HCT116 (cell line): ENCODE results near the gene BTBD9. TPM values are rescaled to one million over a fixed set of nuclear protein-coding genes. Genes with fewer than 3 reads are reported as not detected.

Experiments
- ATAC-seq: fragments of 200-7000 bp; cut with Tn5 transposase; 2 replicates; pipeline ENCODE4 v1.9.1; 2020; ENCODE audit warnings: mild to moderate bottlenecking, moderate library complexity
- BruUV-seq: library from RNA; stranded (reverse); fragments of 400-500 nt; replicated peaks from 2 replicates; lab custom pipeline; 2021; lab: Mats Ljungman, UMichigan
- CTCF ChIA-PET: fragments of 300-600 bp; sonication (Branson Sonifier 250); formaldehyde crosslinking; loops from one replicate; lab custom pipeline; 2021; ENCODE audit warnings: antibody characterized with exemption; lab: Charles Lee
- POLR2A ChIA-PET: fragments of 300-600, 350-600 bp; sonication (Branson Sonifier 250); formaldehyde crosslinking; loops from one replicate; lab custom pipeline; 2021; ENCODE audit warnings: antibody characterized with exemption; lab: Charles Lee
- RAD21 ChIA-PET, 2 experiments: fragments of 300-600 bp; sonication (Branson Sonifier 250); formaldehyde crosslinking; loops; one replicate each; lab custom pipeline; 2023; ENCODE audit warnings: low total read pairs in 2 of 2; ENCODE audit not compliant: uncharacterized antibody in 2 of 2, unreplicated experiment in 2 of 2, low non-redundant PET in 1 of 2; lab: Charles Lee
- DNase-seq: peaks from one replicate; pipeline ENCODE4 v3.0.0-alpha.2; 2010; ENCODE audit warnings: low read depth, low spot score
- H2AFZ ChIP-seq: fragments of 200-600 bp; shearing (Covaris generic), sonication (generic); 2 replicates; pipeline ENCODE4 v1.6.1; 2017; ENCODE audit warnings: low read depth, mixed run types, mixed read lengths, antibody characterized with exemption, low read length; ENCODE audit not compliant: poor library complexity, severe bottlenecking
- H3K27ac ChIP-seq: 2 replicates; pipeline ENCODE4 v1.5.1; 2012; ENCODE audit warnings: low read depth, low read length
- H3K27me3 ChIP-seq: fragments of 200-600 bp; sonication (generic); 2 replicates; pipeline ENCODE4 v1.6.1; 2016; ENCODE audit warnings: mixed run types, low read length, mixed read lengths; ENCODE audit not compliant: insufficient read depth
- H3K36me3 ChIP-seq, 2 experiments: fragments of 200-500 bp in 1 of 2; fragments of 200-600 bp in 1 of 2; sonication (Bioruptor generic) in 1 of 2; sonication (generic) in 1 of 2; 2 replicates each; pipeline versions ENCODE4 v1.5.1 to v1.6.1; 2014 to 2016; ENCODE audit warnings: low read length in 2 of 2, inconsistent platforms in 1 of 2, mixed read lengths in 1 of 2, mixed run types in 1 of 2; ENCODE audit not compliant: insufficient read depth in 2 of 2, control insufficient read depth in 1 of 2
- H3K4me1 ChIP-seq, 2 experiments: fragments of 200-600 bp in 1 of 2; sonication (generic) in 1 of 2; 2 replicates each; pipeline versions ENCODE4 v1.5.1 to v1.6.1; 2012 to 2017; ENCODE audit warnings: low read length in 2 of 2, inconsistent platforms in 1 of 2, mild to moderate bottlenecking in 1 of 2, mixed read lengths in 1 of 2, mixed run types in 1 of 2, moderate library complexity in 1 of 2; ENCODE audit not compliant: insufficient read depth in 2 of 2, control insufficient read depth in 1 of 2
- H3K4me2 ChIP-seq: fragments of 200-600 bp; sonication (generic); 2 replicates; pipeline ENCODE4 v1.6.1; 2017; ENCODE audit warnings: mixed run types, low read length, mixed read lengths
- H3K4me3 ChIP-seq, 2 experiments: fragments of 200-600 bp in 1 of 2; sonication (generic) in 1 of 2; replicated peaks in 1 of 2; 2 replicates each; pipeline ENCODE4 v1.5.1; 2011 to 2016; ENCODE audit warnings: low read length in 2 of 2, control low read depth in 1 of 2, low read depth in 1 of 2, mild to moderate bottlenecking in 1 of 2, mixed read lengths in 1 of 2, mixed run types in 1 of 2
- H3K79me2 ChIP-seq: fragments of 200-600 bp; sonication (generic); 2 replicates; pipeline ENCODE4 v1.6.1; 2017; ENCODE audit warnings: mild to moderate bottlenecking, mixed run types, low read length, moderate library complexity, mixed read lengths; ENCODE audit not compliant: insufficient read depth
- H3K9ac ChIP-seq: fragments of 200-600 bp; sonication (generic); 2 replicates; pipeline ENCODE4 v1.6.1; 2016; ENCODE audit warnings: low read length, mixed read lengths
- H3K9me2 ChIP-seq: fragments of 200-600 bp; sonication (generic), shearing (Covaris generic); 2 replicates; pipeline ENCODE4 v1.6.1; 2017; ENCODE audit warnings: mixed run types, mild to moderate bottlenecking, moderate library complexity; ENCODE audit not compliant: insufficient read depth
- H3K9me3 ChIP-seq, 2 experiments: fragments of 200-500 bp in 1 of 2; fragments of 200-600 bp in 1 of 2; sonication (Bioruptor generic) in 1 of 2; sonication (generic) in 1 of 2; 2 replicates each; pipeline ENCODE4 v1.6.1; 2014 to 2017; ENCODE audit warnings: low read length in 2 of 2, mixed read lengths in 2 of 2, inconsistent platforms in 1 of 2, low read depth in 1 of 2, mild to moderate bottlenecking in 1 of 2, mixed run types in 1 of 2, moderate library complexity in 1 of 2; ENCODE audit not compliant: control insufficient read depth in 1 of 2, insufficient read depth in 1 of 2
- H4K20me1 ChIP-seq: fragments of 200-600 bp; sonication (generic), shearing (Covaris generic); 2 replicates; pipeline ENCODE4 v1.6.1; 2017; ENCODE audit warnings: mixed run types, mild to moderate bottlenecking, moderate library complexity; ENCODE audit not compliant: insufficient read depth
- CBX3 ChIP-seq: IDR thresholded peaks from 2 replicates; pipeline ENCODE4 v1.6.1; 2012; ENCODE audit warnings: low read depth
- CEBPB ChIP-seq: IDR thresholded peaks from 2 replicates; pipeline ENCODE4 v1.6.1; 2012; ENCODE audit warnings: low read depth
- EGR1 ChIP-seq: IDR thresholded peaks from 2 replicates; pipeline ENCODE4 v1.6.1; 2012; ENCODE audit warnings: low read depth
- ELF1 ChIP-seq: IDR thresholded peaks from 2 replicates; pipeline ENCODE4 v1.6.1; 2012; ENCODE audit warnings: low read depth, borderline replicate concordance
- EZH2 ChIP-seq: fragments of 200-600 bp; sonication (generic); IDR thresholded peaks from 2 replicates; pipeline ENCODE4 v1.6.1; 2017; ENCODE audit warnings: antibody characterized with exemption, mixed run types
- EZH2phosphoT487 ChIP-seq: fragments of 200-600 bp; IDR thresholded peaks from 2 replicates; pipeline ENCODE4 v1.6.1; 2018; ENCODE audit warnings: antibody characterized with exemption, borderline replicate concordance
- FOSL1 ChIP-seq: IDR thresholded peaks from 2 replicates; pipeline ENCODE4 v1.6.1; 2012; ENCODE audit warnings: low read depth
- JUND ChIP-seq: IDR thresholded peaks from 2 replicates; pipeline ENCODE4 v1.6.1; 2012
- POLR2A ChIP-seq: IDR thresholded peaks from 2 replicates; pipeline ENCODE4 v1.7.0; 2011; ENCODE audit warnings: borderline replicate concordance; ENCODE audit not compliant: insufficient read depth, insufficient read length; ENCODE audit errors: extremely low read depth
- POLR2AphosphoS5 ChIP-seq: IDR thresholded peaks from 2 replicates; pipeline ENCODE4 v1.6.1; 2011; ENCODE audit warnings: mild to moderate bottlenecking, low read depth, low read length, moderate library complexity
- RAD21 ChIP-seq: IDR thresholded peaks from 2 replicates; pipeline ENCODE4 v1.6.1; 2012; ENCODE audit warnings: low read depth, mild to moderate bottlenecking
- SP1 ChIP-seq: IDR thresholded peaks from 2 replicates; pipeline ENCODE4 v1.6.1; 2012; ENCODE audit warnings: low read depth
- TCF7L2 ChIP-seq: IDR thresholded peaks from 2 replicates; pipeline ENCODE4 v1.7.0; 2011; ENCODE audit warnings: borderline replicate concordance, inconsistent platforms; ENCODE audit not compliant: insufficient read depth, insufficient read length; ENCODE audit errors: extremely low read depth
- YY1 ChIP-seq: IDR thresholded peaks from 2 replicates; pipeline ENCODE4 v1.6.1; 2011; ENCODE audit warnings: low read length, low read depth, moderate library complexity, mild to moderate bottlenecking; ENCODE audit not compliant: insufficient replicate concordance; ENCODE audit errors: extremely low read depth
- ZBTB33 ChIP-seq: IDR thresholded peaks from 2 replicates; pipeline ENCODE4 v1.6.1; 2011; ENCODE audit warnings: mild to moderate bottlenecking, low read length, moderate library complexity; ENCODE audit not compliant: insufficient replicate concordance; ENCODE audit errors: extremely low read depth
- ZFX ChIP-seq: fragments of 450-650 bp; IDR thresholded peaks from 2 replicates; pipeline ENCODE4 v1.6.1; 2017
- ZNF274 ChIP-seq: fragments of 200-500 bp; sonication (Bioruptor generic); IDR thresholded peaks from 2 replicates; pipeline ENCODE4 v1.6.1; 2014; ENCODE audit warnings: mild to moderate bottlenecking, low read depth, low read length, inconsistent platforms
- intact Hi-C: fragments of 100-400 bp; cut with micrococcal nuclease; formaldehyde crosslinking; loops from 2 replicates; pipeline ENCODE4 v1.10.0; 2022
- total RNA-seq: library from RNA; stranded (reverse); gene quantifications from one replicate; pipeline ENCODE4 v1.2.1, GENCODE V29; 2021; ENCODE audit not compliant: unreplicated experiment
- TF ChIP-seq, protein P1 (sequence below): IDR thresholded peaks from 2 replicates; pipeline ENCODE4 v1.6.1; 2012
- TF ChIP-seq, protein P2 (sequence below), 3 experiments: fragments of 200-600 bp in 1 of 3; sonication (generic) in 1 of 3; IDR thresholded peaks in 2 of 3; conservative IDR thresholded peaks in 1 of 3; 2 replicates each; pipeline ENCODE4 v1.5.1; 2012 to 2017; ENCODE audit warnings: low read depth in 2 of 3, low read length in 2 of 3, antibody characterized with exemption in 1 of 3, borderline replicate concordance in 1 of 3, control low read depth in 1 of 3, mild to moderate bottlenecking in 1 of 3, mixed read lengths in 1 of 3, mixed run types in 1 of 3, moderate library complexity in 1 of 3; ENCODE audit not compliant: insufficient read depth in 1 of 3
- TF ChIP-seq, protein P3 (sequence below): IDR thresholded peaks from 2 replicates; pipeline ENCODE4 v1.6.1; 2012

BTBD9 gene
- total RNA-seq, 1 experiment from 2014 or later: 10.9 TPM

DNA sequence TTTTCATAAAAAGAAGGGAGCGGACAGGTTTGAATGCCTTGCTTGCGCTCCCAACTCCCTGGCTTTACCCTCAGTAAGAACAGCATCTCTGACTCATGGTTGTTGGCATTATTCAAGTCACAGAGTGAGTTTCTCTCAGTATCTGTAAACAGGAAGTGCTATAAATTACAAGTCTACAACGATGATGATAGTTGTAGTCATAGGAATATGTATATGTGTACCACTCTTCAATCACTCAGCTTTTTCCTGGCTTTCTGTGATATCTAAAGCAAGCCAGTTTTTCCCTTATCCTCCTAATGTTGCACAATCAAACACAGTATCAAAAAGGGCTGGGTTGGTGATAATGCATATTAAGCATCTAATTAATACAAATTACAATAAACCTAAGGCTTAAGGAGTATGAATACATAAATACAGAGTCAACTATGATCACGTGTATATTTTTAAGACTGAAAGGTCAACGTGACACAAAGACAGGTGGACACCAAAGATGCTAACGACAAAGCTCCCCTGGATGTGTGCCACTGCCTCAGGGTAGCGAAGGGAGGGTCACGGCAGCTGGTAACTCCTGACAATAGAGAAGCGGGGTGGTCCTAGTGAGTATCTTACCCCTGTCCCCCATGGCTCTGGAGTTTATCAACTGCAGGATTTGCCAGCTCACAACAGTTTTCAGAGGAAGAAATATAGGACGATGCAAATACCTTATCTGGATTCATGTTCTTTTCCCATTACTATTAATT, 202.8 kb downstream of the BTBD9 start:
- Histone ChIP-seq H3K79me2 (no peaks in the 10 kb centered on the region), H3K9ac (no peak overlapping the region), H2AFZ (no peak overlapping the region), H3K4me1 (peaks cover 19 to 56% of the 10 kb centered on the region in 2 experiments), H3K27me3 (no peaks in the 10 kb centered on the region), H3K9me3 (no peaks in the 10 kb centered on the region), H3K27ac (no peak overlapping the region), H3K4me3 (peak overlapping the region in 1 of 2 experiments; percentile 5; a peak in 1 of 4 replicates), H4K20me1 (no peaks in the 10 kb centered on the region), H3K9me2 (no peaks in the 10 kb centered on the region), H3K4me2 (peak overlapping the region; percentile 40), H3K36me3 (no peaks in the 10 kb centered on the region)
- ChIA-PET POLR2A (interaction anchor here (0.7 kb wide), 1 partner anchor 767 kb away, joined by 3 read pairs; no protein-coding TSS in a partner anchor), CTCF (no interaction called here), RAD21 (interaction anchor here in 1 of 2 experiments (0.5 kb wide), 1 partner anchor 739 kb away, joined by 4 read pairs; no protein-coding TSS in a partner anchor)
- DNase-seq (peak; percentile 22), ATAC-seq (peak; percentile 55)
- intact Hi-C loops: no loop called here
- BruUV-seq: no TSS peak
- TF ChIP-seq POLR2A (no peak), EZH2 (no peak), POLR2AphosphoS5 (no peak), ZFX (no peak), SP1 (peak; percentile 41; the same call in 1 of the 2 replicates), ZNF274 (no peak), CEBPB (peak; percentile 54; the same call in 1 of the 2 replicates), CBX3 (0 out of 2 replicates have a peak, but pooled peaks have one; percentile 23), EGR1 (no peak), TCF7L2 (no peak), ELF1 (no peak), FOSL1 (peak; percentile 57), YY1 (no peak), EZH2phosphoT487 (no peak), JUND (peak; percentile 39; the same call in 1 of the 2 replicates), RAD21 (no peak), ZBTB33 (no peak)
- TF ChIP-seq, protein P1, sequence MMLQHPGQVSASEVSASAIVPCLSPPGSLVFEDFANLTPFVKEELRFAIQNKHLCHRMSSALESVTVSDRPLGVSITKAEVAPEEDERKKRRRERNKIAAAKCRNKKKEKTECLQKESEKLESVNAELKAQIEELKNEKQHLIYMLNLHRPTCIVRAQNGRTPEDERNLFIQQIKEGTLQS: no peak
- TF ChIP-seq, protein P2, sequence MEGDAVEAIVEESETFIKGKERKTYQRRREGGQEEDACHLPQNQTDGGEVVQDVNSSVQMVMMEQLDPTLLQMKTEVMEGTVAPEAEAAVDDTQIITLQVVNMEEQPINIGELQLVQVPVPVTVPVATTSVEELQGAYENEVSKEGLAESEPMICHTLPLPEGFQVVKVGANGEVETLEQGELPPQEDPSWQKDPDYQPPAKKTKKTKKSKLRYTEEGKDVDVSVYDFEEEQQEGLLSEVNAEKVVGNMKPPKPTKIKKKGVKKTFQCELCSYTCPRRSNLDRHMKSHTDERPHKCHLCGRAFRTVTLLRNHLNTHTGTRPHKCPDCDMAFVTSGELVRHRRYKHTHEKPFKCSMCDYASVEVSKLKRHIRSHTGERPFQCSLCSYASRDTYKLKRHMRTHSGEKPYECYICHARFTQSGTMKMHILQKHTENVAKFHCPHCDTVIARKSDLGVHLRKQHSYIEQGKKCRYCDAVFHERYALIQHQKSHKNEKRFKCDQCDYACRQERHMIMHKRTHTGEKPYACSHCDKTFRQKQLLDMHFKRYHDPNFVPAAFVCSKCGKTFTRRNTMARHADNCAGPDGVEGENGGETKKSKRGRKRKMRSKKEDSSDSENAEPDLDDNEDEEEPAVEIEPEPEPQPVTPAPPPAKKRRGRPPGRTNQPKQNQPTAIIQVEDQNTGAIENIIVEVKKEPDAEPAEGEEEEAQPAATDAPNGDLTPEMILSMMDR (IDR thresholded peaks at IDR 0.05 in 2 of 3, conservative IDR thresholded peaks at IDR 0.05 in 1 of 3; ENCODE audit: borderline replicate concordance in 1 of 3, insufficient read depth in 1 of 3, low read depth in 2 of 3, low read length in 2 of 3): no peak
- TF ChIP-seq, protein P3, sequence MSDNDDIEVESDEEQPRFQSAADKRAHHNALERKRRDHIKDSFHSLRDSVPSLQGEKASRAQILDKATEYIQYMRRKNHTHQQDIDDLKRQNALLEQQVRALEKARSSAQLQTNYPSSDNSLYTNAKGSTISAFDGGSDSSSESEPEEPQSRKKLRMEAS: no peak
